Renal cortical epithelial cell (primary cell): ENCODE results near the gene ENDOD1. TPM values are rescaled to one million over a fixed set of nuclear protein-coding genes. Genes with fewer than 3 reads are reported as not detected.
"Not testable (repeated sequence)": the region's sequence is repeated elsewhere in the genome, so short reads cannot be mapped to it uniquely, and the experiment has no call there.

ENCODE experiments used
- DNase-seq: peaks from one replicate; pipeline ENCODE4 v3.0.0-alpha.2; 2011; ENCODE audit warnings: low read depth
- total RNA-seq: library from RNA; depleted of rRNA; stranded (reverse); fragments of >200 nt; gene quantifications from 2 replicates; pipeline ENCODE4 v1.2.3, GENCODE V29; 2014

The ENDOD1 gene
- total RNA-seq, 1 donor from 2014 or later = 47.9 TPM

- DNase-seq = peak; percentile 36
These were observed 14.6 kb downstream of the ENDOD1 start for GRCh38 chr11:95104121-95104830.

- no peak for DNase-seq
These were observed 15.2 kb downstream of the ENDOD1 start for GRCh38 chr11:95104856-95105255.

DNA sequence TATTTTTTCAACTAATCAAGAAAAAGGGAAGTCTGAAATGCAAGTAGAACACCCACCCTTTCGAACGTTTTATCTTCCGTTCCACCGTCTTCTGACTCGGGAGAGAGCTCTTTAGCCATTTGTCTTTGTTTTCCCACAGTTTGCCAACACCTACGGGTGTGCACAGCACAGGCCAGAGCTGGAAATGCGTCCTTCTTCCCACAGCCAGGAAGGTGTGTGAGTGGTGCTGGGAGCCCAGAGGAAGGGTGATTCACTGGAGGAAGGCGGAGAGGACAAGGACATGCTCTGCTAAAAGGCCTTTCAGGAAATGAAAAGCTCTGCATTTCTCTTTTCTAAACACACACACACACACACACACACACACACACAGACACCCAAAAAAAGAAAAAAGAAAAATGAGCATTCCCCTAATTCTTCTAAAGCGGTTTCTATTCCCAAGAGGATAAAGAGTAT is 18.5 kb downstream of the ENDOD1 start:
- DNase-seq = peak; percentile 87

- no peak for DNase-seq
These were observed 19.3 kb downstream of the ENDOD1 start for GRCh38 chr11:95108671-95109551.

GRCh38 chr11:95111471-95111870 is 21.8 kb downstream of the ENDOD1 start:
- DNase-seq = not testable (repeated sequence)

- no peak for DNase-seq
These were observed 22.4 kb downstream of the ENDOD1 start for GRCh38 chr11:95111923-95112540.

DNA sequence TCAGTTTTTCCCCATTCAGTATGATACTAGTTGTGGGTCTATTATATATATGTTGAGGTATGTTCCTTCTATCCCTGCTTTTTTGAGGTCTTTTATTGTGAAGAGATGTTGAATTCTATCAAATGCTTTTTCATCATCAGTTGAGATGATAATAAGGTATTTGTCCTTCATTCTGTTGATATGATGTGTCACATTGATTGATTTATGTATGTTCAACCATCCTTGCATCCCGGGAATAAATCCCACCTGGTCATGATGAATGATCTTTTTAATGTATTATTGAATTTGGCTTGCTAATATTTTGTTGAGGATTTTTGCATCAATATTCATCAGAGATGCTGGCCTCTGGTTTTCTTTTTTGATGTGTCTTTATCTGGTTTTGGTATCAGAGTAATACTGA is 26.0 kb downstream of the ENDOD1 start:
- DNase-seq = no peak

DNA sequence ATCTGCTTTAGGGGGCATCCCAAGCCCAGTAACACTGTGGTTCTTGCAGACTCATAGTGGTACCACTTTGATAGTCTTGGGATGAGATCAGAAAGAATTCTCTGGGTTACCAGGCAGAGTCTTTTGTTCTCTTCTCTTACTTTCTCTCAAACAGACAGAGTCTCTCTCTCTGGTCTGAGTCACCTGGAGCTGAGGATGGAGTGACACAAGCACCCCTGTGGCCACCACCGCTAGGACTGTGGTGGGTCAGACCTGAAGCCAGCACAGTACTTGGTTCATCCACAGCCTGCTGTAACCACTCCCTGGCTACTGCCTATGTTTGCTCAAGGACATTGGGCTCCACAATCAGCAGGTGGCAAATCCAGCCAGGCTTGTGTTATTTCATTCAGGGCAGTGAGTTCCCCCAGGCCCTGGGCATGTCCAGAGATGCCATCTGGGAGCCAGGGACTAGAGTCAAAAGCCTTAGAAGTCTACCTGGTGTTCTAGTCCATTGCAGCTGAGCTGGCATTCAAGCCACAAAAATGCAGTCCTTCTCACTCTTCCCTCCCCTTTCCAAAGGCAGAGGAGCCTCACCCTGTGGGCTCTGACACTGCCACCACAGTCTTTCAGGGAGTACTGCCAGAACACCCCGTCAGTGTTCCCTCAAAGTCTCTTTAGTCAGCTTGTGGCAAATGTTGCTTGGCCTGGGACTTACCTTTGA is 29.9 kb downstream of the ENDOD1 start:
- peak; percentile 71 for DNase-seq

DNA sequence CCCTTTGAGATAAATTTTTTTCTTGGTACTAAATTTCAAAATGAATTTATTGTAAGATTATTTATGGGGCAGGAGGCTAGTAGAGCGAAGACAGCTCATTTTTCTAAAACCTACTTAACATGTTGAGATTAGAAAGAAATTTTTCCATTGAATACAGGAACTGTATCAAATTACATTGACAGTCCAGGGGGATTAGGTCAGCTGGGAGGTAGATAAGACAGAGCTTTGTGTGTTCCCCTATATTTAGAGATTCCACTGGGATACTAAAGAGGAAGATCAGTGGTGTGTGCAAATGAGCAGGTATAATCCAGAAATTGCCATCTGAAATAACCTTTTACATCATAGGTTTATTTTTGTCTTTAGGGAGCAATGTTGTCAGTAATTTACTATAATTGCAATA is 32.1 kb downstream of the ENDOD1 start:
- no peak for DNase-seq

- DNase-seq = no peak
These were observed 33.9 kb downstream of the ENDOD1 start for GRCh38 chr11:95123556-95123955.

GRCh38 chr11:95128602-95129001 is 39.0 kb downstream of the ENDOD1 start:
- no peak for DNase-seq

GRCh38 chr11:95132956-95133355 is 43.3 kb downstream of the ENDOD1 start:
- peak; percentile 84 for DNase-seq

- DNase-seq = peak; percentile 62
These were observed 44.8 kb downstream of the ENDOD1 start for GRCh38 chr11:95134491-95134890.

DNA sequence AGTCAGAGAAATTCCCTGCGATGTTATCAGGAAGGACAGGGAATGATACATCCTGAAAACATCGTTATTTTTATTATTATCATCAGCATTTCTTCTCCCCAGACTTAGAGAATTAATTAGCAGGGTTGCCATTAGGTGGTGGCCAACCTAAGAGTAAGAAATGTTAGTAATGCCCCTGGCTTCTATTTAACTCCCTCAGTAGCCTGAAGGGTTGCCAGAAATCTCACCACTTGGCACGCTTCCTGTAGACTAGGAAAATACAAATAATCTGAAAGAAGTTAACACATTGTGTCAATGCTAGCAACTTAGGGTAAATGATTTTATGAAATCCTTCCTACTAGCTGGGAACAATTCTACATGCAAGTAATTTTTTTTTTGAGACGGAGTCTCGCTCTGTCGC is 45.5 kb downstream of the ENDOD1 start:
- no peak for DNase-seq

- no peak for DNase-seq
These were observed 46.2 kb downstream of the ENDOD1 start for GRCh38 chr11:95135880-95136279.

DNA sequence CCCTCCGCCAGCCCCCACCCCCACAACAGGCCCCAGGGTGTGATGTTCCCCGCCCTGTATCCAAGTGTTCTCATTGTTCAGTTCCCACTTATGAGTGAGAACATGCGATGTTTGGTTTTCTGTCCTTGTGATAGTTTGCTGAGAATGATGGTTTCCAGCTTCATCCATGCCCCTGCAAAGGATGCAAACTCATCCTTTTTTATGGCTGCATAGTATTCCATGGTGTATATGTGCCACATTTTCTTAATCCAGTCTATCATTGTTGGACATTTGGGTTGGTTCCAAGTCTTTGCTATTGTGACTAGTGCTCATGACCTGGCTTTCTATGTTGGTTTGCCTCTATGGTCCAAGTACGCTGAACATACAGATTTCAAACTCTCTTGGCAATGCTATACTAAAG is 47.1 kb downstream of the ENDOD1 start:
- DNase-seq = not testable (repeated sequence)

DNA sequence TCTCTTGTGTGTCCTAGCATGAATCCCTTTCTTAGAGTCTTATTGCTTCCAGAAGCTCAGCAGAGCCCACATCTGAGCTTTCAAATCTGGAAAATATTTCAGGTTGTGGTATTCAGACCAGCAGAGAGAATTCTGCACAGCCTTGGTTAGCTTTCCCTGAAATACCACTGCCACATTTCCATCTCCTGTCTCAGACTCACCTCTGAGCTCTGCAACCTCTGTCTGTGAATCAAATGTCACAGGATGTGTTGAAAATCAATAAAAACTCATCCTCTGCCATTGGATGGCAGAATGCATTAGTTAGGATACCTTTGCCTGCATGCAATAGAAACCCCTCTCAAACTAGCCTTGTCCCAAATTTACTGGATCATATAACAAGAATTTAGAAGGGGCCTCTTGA is 47.7 kb downstream of the ENDOD1 start:
- DNase-seq = no peak

DNA sequence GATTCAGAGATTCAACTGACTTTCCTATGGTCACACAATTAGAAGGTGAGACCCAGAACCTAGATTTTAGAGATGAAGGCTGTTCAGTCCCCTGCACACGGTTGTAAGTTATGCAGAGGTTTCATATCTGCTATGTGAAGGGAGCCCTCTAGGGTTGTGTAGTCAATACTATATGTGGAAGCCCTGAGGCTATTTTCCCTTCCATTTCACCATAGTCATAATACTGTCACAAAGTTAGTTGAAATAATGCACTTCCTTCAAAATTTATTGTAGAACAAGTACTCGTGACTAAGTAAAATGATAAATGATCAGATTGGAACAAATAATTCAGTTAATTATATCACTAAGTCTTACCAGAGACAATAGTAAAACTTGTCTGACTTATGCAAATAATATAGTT is 48.8 kb downstream of the ENDOD1 start:
- DNase-seq = peak; percentile 44

DNA sequence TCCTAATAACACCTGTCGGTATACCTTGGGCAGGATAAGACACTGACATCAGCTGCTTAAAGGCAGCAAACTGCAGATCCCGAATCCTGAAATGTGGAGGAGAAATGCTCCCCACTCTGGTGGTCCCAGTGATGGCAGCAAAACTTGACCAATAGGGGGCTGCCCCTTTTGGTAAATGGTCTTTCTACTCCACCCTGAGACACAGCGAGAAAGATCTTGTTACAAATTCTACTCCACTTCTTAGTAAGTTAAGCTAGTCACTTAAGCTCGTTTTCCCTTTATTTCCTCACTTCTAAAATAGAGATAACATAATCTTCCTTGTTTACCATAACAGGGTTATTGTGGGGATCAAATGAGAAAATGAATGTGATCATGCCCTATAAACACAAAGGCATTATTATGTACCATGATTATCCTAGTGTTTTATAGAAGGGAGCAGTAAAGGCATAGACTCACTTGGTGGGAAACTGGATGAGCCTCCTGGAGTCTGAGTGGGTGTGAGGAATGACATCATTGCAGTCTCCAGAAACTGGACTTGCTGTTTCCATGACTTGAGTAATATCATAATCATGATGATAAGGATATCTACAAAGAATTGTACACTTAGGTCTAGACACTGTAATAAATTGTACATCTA is 50.9 kb downstream of the ENDOD1 start:
- DNase-seq = no peak

- DNase-seq = no peak
These were observed 52.8 kb downstream of the ENDOD1 start for GRCh38 chr11:95142431-95142830.

DNA sequence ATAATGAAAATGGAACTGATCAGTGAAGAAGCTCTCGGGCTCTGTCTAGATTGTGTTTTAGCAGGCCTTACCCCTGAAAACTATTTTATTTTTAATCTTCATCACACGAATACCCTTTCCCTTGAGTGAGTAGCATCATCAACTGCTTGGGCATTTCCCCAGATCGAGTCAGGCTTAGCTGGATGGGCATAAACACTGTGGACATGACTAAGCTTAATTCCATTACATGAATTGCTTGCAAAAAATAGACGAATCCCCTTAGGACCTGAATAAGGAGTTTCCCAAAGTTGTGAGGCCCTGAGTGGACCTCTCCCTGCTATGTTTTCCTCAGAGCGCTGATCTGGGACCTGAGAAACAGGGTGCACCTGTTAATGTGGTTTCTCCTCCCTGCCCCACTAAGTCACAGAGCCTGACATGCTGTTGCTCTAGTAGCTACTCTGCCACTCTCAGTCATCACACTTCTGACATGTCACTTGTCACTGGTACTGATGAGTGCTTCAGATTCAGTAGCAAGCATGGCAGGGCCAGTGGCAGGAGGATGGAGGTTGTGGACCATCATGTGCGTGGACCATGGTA is 53.5 kb downstream of the ENDOD1 start:
- no peak for DNase-seq
